IgD-negative memory B cell (primary cell): Measurements from ENCODE around the gene SGTB. TPM values are rescaled to one million over a fixed set of nuclear protein-coding genes. Genes with fewer than 3 reads are reported as not detected.
A peak's percentile ranks its signal among the peaks of the same experiment; 100 is the strongest.
"Not testable (repeated sequence)": the region's sequence is repeated elsewhere in the genome, so short reads cannot be mapped to it uniquely, and the experiment has no call there.

Experiments
- H3K27ac Mint-ChIP-seq, 3 donors: one replicate each; pipeline ENCODE4 v1.8.0; 2020 to 2022; ENCODE audit warnings: mild to moderate bottlenecking in 3 of 3, mixed read lengths in 3 of 3, moderate library complexity in 1 of 3
- H3K27me3 Mint-ChIP-seq: one replicate; pipeline ENCODE4 v1.8.0; 2021; ENCODE audit warnings: mixed read lengths
- H3K36me3 Mint-ChIP-seq: one replicate; pipeline ENCODE4 v1.8.0; 2020; ENCODE audit warnings: mild to moderate bottlenecking, mixed read lengths
- H3K4me1 Mint-ChIP-seq, 3 donors: one replicate each; pipeline ENCODE4 v1.8.0; 2020 to 2022; ENCODE audit warnings: mixed read lengths in 3 of 3, mild to moderate bottlenecking in 1 of 3
- H3K4me3 Mint-ChIP-seq, 4 donors: one replicate each; pipeline ENCODE4 v1.8.0; 2020 to 2022; ENCODE audit warnings: mild to moderate bottlenecking in 4 of 4, mixed read lengths in 4 of 4, moderate library complexity in 3 of 4
- H3K9me3 Mint-ChIP-seq, 3 donors: one replicate each; pipeline ENCODE4 v1.8.0; 2020 to 2021; ENCODE audit warnings: mixed read lengths in 3 of 3, mild to moderate bottlenecking in 1 of 3
- polyA plus RNA-seq: library from polyadenylated mRNA; unstranded; fragments of 300-500 nt; fragmentation: Illumina TruSeq; gene quantifications from one replicate; pipeline ENCODE4 v1.2.3, GENCODE V29; 2021

Gene SGTB
- polyA plus RNA-seq, 1 donor from 2014 or later, result 2.9 TPM

DNA sequence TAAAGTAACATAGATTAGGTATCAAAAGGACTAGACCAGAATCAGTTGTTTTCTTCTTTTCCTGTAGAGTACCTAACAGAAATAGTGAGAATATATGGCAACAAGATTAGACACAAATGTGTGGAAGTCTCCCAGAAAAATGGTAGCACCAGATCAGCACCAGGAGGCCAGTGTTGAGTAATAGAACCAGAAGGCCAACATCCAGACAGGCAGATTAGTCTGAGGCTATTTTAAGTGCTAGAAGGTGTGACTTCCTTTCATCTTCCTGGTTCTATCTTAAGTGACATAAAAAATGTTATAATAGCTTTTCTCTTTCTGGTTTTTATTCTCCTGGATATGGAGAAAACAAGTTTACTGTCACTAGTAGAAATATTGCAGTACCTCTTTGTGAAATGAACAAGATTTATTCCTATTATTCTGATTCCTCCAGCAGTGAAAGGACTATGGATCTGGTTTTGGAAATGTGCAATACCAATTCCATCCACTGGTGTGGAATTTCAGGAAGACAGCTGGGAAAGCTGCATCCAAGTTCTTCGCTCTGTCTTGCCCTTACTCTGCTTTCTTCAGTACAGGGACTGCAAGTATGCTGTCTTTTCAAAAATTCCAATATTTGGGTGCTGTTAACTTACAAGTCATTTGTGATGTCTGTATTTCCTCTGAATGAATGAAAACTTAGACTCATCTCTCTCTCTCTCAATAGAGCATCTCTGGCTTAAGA is 57.9 kb downstream of the SGTB start:
- Mint-ChIP-seq H3K27me3 (no peaks in the 10 kb centered on the region), H3K27ac (no peak overlapping the region), H3K4me3 (no peak overlapping the region), H3K36me3 (peaks cover 2% of the 10 kb centered on the region), H3K4me1 (no peaks in the 10 kb centered on the region), H3K9me3 (no peaks in the 10 kb centered on the region)

DNA sequence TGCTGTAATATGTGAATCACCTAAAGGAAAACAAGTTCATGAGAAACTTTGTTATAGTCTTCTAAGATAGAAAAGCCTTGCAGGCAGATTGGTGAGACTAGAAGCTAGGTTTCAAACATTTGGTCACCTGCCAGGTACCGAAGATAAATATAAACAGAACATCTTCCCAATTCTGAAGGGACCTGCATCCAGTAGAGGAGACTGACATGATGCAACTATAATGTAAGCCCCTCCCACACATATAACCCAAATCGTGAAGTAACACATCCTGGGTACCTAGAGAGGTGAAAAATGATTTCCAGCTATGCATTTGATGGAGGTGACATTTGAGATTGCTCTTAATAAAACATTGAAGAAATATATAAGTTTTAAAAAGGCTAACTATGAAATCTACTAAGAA is 67.2 kb downstream of the SGTB start:
- Mint-ChIP-seq H3K27ac (no peak overlapping the region), H3K9me3 (no peaks in the 10 kb centered on the region), H3K4me1 (no peaks in the 10 kb centered on the region), H3K36me3 (peaks cover 2% of the 10 kb centered on the region), H3K27me3 (no peaks in the 10 kb centered on the region), H3K4me3 (no peak overlapping the region)

DNA sequence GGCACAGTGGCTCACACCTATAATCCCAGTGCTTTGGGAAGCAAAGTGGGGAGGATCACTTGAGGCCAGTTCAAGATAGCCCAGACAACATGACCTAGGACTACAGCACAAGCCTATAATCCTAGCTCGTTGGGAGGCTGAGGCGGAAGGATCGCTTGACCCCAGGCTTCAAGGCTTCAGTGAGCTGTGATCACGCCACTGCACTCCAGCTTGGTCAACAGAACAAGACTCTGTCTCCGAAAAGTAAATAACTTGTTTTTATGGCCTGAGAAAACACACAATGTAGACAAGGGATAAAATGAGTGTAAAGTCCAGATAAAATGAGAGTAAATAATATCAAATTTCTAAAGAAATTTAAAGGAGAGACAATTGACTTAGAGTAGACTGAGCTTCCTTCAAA is 70.8 kb downstream of the SGTB start:
- Mint-ChIP-seq H3K36me3 (peaks cover 2% of the 10 kb centered on the region), H3K27me3 (no peaks in the 10 kb centered on the region), H3K4me1 (no peaks in the 10 kb centered on the region), H3K9me3 (no peaks in the 10 kb centered on the region), H3K4me3 (no peak overlapping the region), H3K27ac (no peak overlapping the region)

DNA sequence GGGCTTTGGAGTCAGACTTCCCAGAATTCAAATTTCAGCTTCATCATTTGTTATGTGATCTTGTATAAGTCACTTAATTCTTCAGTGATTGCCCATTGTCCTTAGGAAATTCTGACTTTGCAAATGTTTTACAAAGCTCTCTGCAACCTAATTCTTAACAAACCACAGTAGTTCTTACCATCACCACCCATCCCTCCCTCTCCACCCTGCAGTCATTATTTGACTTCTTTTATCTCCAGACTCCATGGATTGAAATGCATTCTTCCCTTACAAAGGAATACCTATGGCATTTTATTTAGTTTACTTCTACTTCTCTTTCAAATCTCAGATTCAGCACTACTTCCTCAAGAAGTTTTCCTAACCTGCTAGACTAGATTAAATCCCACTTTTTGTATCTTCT is 74.0 kb downstream of the SGTB start:
- Mint-ChIP-seq H3K4me1 (peaks cover 0 to 3% (median 1%) of the 10 kb centered on the region in 3 donors), H3K9me3 (no peaks in the 10 kb centered on the region), H3K4me3 (no peak overlapping the region), H3K27ac (peak overlapping the region in 1 of 3 donors; percentile 27), H3K27me3 (no peaks in the 10 kb centered on the region), H3K36me3 (peaks cover 2% of the 10 kb centered on the region)

DNA sequence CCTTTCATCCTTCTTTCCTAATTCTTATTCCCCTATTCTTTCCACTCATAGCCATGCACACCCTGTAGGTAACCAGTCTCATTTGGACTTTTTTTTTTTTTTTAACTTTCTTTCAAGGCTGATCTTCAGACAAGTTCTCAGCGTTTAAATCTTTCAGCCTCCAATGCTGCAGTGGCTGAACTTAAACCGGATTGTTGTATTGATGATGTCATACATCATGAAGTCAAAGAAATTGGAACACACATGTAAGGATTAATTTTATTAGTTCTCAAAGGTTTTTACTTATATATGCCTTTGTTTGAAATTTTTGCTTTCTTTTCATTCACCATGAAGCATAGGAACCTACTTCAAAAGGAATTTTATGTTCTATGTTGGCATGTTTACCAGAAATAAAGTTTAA is 75.0 kb downstream of the SGTB start:
- H3K9me3 Mint-ChIP-seq, result no peaks in the 10 kb centered on the region
- H3K4me1 Mint-ChIP-seq, result peaks cover 0 to 4% (median 1%) of the 10 kb centered on the region in 3 donors
- H3K27ac Mint-ChIP-seq, result no peak overlapping the region
- peaks cover 2% of the 10 kb centered on the region for H3K36me3 Mint-ChIP-seq
- H3K4me3 Mint-ChIP-seq, result no peak overlapping the region
- no peaks in the 10 kb centered on the region for H3K27me3 Mint-ChIP-seq

DNA sequence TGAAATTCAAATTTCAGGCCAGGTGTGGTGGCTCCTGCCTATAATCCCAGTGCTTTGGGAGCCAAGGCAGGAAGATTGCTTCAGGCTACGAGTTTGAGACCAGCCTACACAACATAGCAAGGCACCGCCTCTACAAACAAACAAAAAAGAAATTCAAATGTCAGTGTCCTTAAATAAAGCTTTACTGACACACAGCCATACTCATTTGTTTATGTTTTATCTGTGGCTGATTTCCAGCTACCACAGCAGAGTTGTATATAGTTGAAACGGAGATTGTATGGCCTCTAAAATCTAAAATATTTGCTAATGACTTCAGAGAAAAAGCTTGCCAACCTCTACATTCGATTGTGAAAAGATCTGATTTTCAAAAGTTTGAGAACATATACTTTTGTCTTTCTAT is 81.7 kb downstream of the SGTB start:
- Mint-ChIP-seq H3K4me1 (peaks cover 0 to 1% (median 0%) of the 10 kb centered on the region in 3 donors), H3K27ac (no peak overlapping the region), H3K9me3 (no peaks in the 10 kb centered on the region), H3K27me3 (no peaks in the 10 kb centered on the region), H3K4me3 (no peak overlapping the region), H3K36me3 (peaks cover 11% of the 10 kb centered on the region)

DNA sequence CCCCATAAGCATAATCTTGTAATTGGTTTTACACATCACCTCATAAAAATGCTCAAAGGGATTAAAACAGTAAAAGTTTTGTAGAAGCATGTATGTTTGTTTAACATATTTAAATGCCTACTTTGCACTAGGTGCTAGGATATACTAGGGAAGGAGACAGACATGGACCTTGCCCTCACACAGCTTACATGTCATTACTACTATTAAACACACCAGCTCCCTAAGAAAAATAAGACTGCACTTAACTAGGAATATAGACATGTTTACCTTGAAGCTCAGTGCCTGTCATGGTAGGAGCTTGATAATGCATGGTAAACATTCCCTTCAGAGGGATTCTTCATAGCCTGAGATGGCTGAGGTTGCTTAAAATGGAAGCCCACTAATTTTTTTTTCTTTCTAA is 90.9 kb downstream of the SGTB start:
- Mint-ChIP-seq H3K36me3 (peaks cover 9% of the 10 kb centered on the region), H3K4me3 (no peak overlapping the region), H3K4me1 (peaks cover 2 to 11% (median 4%) of the 10 kb centered on the region in 3 donors), H3K9me3 (no peaks in the 10 kb centered on the region), H3K27me3 (no peaks in the 10 kb centered on the region), H3K27ac (no peak overlapping the region)

DNA sequence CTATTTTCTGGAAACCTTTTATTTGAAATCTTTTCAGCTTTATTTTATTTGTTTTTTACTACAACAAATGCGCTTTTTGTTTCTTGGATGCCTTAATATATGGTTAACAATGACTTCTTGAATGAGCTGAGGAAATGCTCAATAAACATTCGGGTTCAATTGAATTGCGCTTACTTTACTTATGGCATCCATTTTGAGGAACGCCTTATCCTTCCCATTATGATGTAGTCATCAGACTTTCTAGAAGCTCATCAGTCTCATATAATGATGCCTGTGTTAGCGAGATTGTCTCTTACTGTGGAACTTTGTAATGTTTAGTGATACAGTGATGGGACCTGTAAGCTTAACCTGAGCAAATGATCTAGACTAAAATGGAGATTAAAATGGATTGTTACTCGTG is 96.2 kb downstream of the SGTB start:
- Mint-ChIP-seq H3K9me3 (no peaks in the 10 kb centered on the region), H3K4me1 (peaks cover 22 to 34% (median 33%) of the 10 kb centered on the region in 3 donors), H3K27me3 (no peaks in the 10 kb centered on the region), H3K27ac (peak overlapping the region; percentile 80 to 99 (median 98)), H3K36me3 (peaks cover 7% of the 10 kb centered on the region), H3K4me3 (peak overlapping the region; percentile 98 to 100 (median 98))

DNA sequence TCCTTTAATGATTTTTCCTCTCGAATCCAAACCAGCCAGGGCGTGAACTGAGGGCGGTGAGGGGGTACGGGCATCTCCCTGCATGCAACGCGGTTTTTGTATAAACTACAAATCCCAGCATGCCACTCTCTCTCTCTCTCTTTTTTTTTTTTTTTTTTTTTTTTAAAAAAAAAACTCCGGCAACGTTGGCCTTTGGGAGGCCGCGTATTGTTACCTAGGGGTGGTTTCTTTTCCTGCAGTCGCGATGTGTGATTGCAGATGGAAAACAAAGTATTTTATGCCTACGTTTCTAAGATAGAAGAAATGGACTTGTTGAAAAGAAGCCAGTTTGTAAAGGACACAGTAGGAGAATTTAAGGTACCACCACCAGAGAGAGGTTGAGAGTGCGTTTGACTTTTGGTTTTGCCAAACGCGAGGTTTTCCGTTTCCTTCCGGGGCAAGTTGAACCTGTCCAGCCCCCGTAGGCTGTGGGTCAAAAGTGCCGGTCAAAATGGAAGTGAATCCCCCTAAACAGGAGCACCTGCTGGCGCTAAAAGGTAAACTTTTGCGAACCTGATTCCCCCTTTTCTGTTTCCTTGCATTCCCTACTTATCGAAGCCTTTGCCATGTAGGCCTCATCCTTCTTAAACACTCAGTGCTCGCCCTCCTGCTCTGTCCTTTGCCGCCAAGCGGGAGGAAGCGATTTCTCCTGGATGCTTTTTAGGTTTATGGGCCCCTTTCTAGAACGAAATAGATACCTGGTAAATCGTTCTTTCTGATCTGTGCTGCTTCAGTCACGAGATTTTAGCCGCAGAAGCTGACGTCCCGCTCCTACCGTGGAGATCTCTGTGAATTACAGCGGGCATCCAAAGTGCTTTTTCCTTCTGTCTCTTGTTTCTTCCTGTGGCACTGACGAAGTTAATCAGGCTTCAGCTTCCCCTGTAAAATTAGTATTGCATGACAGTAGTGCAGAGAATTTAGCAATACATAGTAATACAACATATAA is 97.0 kb downstream of the SGTB start, which contains the start of the genes SHLD3 and TRAPPC13:
TSS of gene SHLD3 (plus strand) at position 457 of the 985 bp plus-strand sequence. CDS start 4,561 bp downstream, outside the sequence.
TSS of gene TRAPPC13 (plus strand) at position 457 of the 985 bp plus-strand sequence. CDS start at position 491, 34 bp downstream.
- Mint-ChIP-seq H3K27me3 (no peaks in the 10 kb centered on the region), H3K9me3 (no peaks in the 10 kb centered on the region), H3K4me3 (peak within 1 kb of the TSS; percentile 98 to 100 (median 98)), H3K36me3 (peaks cover 6% of the 10 kb centered on the region), H3K4me1 (peaks cover 22 to 34% (median 33%) of the 10 kb centered on the region in 3 donors), H3K27ac (peak within 1 kb of the TSS; percentile 98 to 100 (median 99))

DNA sequence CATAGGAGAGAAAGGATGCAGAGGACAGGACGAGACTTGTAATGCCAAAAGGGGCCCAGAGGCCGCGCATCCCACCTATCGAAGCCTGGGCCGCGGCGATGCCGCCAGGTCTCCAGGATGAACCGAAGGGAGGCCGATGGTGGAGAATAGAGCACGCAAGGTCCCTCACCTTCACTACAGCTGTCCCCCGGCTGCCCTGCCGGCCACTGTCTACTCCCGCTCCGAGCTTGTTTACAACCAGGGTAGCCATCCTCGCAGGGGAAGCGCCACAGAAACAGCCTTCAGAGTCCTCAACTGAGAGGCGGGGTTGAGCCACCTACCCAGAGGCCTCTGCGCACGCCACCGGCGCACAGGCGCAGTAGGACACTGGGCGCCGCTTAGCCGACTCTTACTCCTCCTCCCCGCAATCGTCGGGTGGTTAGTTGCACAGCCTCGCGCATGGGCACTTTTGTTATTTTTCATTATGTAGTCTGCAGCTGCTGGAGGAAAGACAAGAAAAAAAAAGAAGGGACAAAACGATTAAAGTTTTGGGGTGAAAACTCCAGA is 97.8 kb downstream of the SGTB start, which contains the start of gene TRIM23:
TSS of gene TRIM23 (minus strand) at position 309 of the 546 bp plus-strand sequence. CDS start at position 250, 59 bp downstream.
- Mint-ChIP-seq H3K4me3 (peak within 1 kb of the TSS; percentile 98 to 100 (median 98)), H3K9me3 (no peaks in the 10 kb centered on the region), H3K27ac (peak within 1 kb of the TSS; percentile 98 to 100 (median 99)), H3K27me3 (no peaks in the 10 kb centered on the region), H3K4me1 (peaks cover 22 to 33% (median 32%) of the 10 kb centered on the region in 3 donors), H3K36me3 (no peaks in the 10 kb centered on the region)

DNA sequence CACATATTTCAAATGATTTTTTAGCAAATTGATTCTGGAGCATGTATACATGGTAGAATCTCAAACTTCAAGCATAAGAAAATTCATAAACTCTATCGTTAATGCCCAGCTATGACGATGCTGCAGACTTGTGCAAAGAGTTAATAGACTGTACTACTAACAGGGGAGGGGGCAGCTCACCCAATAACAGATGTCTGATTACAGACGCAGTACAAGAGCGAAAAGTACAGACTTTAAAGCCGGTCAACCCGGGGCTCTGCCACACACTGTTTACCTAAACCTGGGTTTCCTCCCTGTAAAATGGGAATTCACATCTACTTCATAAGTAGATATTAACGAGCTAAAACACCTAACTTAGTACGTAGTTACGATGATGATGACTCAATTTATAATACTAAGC is 98.4 kb downstream of the SGTB start:
- H3K4me1 Mint-ChIP-seq, result peaks cover 24 to 36% (median 35%) of the 10 kb centered on the region in 3 donors
- no peaks in the 10 kb centered on the region for H3K27me3 Mint-ChIP-seq
- H3K36me3 Mint-ChIP-seq, result no peaks in the 10 kb centered on the region
- no peaks in the 10 kb centered on the region for H3K9me3 Mint-ChIP-seq
- peak overlapping the region; percentile 98 to 100 (median 99) for H3K27ac Mint-ChIP-seq
- peak overlapping the region; percentile 98 to 100 (median 98) for H3K4me3 Mint-ChIP-seq

DNA sequence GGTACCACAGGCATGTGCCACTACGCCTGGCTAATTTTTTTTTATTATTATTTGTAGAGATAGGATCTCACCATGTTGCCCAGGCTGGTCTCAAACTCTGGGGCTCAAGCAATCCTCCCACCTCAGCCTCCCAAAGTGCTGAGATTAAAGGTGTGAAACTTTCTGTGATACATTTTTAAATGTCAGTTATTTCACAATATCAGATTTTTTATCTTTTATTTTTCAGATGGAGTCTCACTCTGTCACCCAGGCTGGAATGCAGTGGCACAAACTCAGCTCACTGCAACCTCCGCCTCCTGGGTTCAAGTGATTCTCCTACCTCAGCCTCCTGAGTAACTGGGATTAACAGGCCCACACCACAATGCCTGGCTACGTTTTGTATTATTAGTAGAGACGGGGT is 99.9 kb downstream of the SGTB start:
- H3K9me3 Mint-ChIP-seq, H3K27me3 Mint-ChIP-seq, H3K36me3 Mint-ChIP-seq: not testable (repeated sequence)
- Mint-ChIP-seq H3K27ac (peak overlapping the region in 1 of 3 donors; percentile 99), H3K4me1 (peaks cover 26 to 42% (median 32%) of the 10 kb centered on the region in 3 donors), H3K4me3 (peak overlapping the region in 2 of 4 donors; percentile 18 to 98)

DNA sequence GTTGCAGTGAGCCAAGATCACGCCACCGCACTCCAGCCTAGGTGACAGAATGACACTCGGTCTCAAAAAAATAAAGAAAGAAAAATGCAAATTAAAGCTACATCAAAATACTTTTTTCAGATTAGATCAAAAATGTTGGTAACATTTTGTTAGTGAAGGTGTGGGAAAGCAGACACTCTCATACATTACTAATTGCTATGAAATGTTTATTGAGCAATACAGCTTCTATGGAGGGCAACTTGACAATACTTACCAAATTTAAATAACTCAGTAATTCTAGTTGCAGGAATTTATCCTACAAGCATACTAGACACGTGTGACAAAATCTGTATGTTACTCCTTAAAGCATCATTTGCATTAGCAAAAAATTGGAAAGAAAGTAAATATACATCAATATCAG is 101.9 kb downstream of the SGTB start:
- no peaks in the 10 kb centered on the region for H3K9me3 Mint-ChIP-seq
- H3K4me1 Mint-ChIP-seq, result peaks cover 19 to 36% (median 23%) of the 10 kb centered on the region in 3 donors
- H3K27ac Mint-ChIP-seq, result peak overlapping the region in 1 of 3 donors; percentile 64
- no peaks in the 10 kb centered on the region for H3K36me3 Mint-ChIP-seq
- H3K27me3 Mint-ChIP-seq, result no peaks in the 10 kb centered on the region
- no peak overlapping the region for H3K4me3 Mint-ChIP-seq
